Uterus (tissue), 2 donors: ENCODE measurements around the gene SP110.

Experiments used
- POLR2A ChIP-seq, 2 donors: fragments of 450-650 bp; IDR thresholded peaks; one replicate each; pipeline ENCODE4 v1.6.1; 2016; ENCODE audit warnings: antibody characterized with exemption in 2 of 2, mild to moderate bottlenecking in 1 of 2, moderate library complexity in 1 of 2
- TF ChIP-seq, protein P1 (sequence below), 4 experiments: fragments of 200-600 bp in 2 of 4; fragments of 450-650 bp in 2 of 4; sonication (generic) in 2 of 4; IDR thresholded peaks; one replicate each; pipeline ENCODE4 v1.5.1; 2016 to 2019; ENCODE audit warnings: antibody characterized with exemption in 4 of 4, mild to moderate bottlenecking in 2 of 4, moderate library complexity in 1 of 4

DNA sequence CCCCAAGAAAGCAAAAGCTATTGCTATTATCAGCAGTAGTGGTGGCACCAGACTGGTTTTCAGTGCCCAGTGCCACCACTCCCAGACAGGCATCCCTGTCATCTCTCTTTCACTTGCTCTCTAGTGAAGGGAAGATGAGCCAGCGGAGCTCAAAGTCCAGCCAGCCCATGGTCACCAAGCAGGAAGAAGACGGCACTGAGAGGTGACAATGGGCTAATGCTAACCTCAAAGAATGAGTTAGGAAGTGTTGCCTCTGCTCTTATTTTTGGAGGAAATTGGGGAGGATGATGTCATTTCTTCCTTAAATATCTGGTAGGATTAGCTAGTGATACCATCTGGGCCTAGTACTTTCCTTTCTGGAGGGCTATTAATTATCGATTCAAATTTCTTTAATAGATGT, 7.4 kb upstream of the SP110 start:
- TF ChIP-seq, protein P1, sequence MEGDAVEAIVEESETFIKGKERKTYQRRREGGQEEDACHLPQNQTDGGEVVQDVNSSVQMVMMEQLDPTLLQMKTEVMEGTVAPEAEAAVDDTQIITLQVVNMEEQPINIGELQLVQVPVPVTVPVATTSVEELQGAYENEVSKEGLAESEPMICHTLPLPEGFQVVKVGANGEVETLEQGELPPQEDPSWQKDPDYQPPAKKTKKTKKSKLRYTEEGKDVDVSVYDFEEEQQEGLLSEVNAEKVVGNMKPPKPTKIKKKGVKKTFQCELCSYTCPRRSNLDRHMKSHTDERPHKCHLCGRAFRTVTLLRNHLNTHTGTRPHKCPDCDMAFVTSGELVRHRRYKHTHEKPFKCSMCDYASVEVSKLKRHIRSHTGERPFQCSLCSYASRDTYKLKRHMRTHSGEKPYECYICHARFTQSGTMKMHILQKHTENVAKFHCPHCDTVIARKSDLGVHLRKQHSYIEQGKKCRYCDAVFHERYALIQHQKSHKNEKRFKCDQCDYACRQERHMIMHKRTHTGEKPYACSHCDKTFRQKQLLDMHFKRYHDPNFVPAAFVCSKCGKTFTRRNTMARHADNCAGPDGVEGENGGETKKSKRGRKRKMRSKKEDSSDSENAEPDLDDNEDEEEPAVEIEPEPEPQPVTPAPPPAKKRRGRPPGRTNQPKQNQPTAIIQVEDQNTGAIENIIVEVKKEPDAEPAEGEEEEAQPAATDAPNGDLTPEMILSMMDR (IDR thresholded peaks at IDR 0.05): no peak
- no peak for TF ChIP-seq POLR2A (IDR thresholded peaks at IDR 0.05)
